HG03139 (cell line): Measurements from ENCODE around the gene SLC14A1.
"Not testable (repeated sequence)": the region's sequence is repeated elsewhere in the genome, so short reads cannot be mapped to it uniquely, and the experiment has no call there.

ENCODE experiments used
- ATAC-seq: cut with Tn5 transposase; IDR thresholded peaks from one replicate; pipeline ENCODE4 v1.9.1; 2021; ENCODE audit not compliant: unreplicated experiment

Gene SLC14A1

DNA sequence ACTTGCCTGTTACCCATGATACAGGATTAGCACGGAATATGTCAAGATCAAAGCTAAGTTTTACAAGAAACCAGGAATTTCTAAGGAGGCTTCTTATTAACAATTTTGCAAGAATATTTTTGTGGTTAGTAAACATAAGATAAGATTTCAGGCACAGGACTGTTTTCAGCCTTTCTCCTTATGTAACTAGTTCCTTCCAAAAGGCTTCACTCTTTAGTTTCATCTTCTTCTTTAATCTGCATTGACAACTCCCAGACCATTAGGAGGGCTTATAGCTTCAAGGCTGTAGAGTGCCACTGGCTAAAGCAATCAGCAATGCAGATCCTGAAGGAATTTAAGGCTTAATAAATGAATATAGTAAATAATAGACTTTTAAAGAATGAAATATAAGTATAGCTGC, 29.3 kb downstream of the SLC14A1 start:
- no peak for ATAC-seq

DNA sequence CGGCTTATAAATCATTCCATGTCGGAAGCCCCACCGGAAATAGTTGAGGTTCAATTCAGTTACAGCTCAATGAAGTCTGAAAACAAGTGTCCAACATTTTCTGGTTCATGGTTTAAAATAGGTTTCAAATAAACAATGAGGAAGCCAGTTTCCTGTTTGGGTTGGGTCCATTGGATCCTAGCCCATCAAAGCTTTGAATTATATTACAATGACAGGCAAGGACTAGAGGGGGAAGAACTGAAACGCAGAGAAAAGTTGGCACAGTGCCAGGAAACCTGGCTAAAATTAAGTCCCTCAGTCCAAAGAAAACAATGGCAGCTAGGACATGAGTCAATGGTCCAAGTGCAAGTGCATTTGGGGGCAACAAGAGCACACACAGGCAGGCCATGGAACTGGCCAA, 32.0 kb downstream of the SLC14A1 start:
- ATAC-seq, result no peak

DNA sequence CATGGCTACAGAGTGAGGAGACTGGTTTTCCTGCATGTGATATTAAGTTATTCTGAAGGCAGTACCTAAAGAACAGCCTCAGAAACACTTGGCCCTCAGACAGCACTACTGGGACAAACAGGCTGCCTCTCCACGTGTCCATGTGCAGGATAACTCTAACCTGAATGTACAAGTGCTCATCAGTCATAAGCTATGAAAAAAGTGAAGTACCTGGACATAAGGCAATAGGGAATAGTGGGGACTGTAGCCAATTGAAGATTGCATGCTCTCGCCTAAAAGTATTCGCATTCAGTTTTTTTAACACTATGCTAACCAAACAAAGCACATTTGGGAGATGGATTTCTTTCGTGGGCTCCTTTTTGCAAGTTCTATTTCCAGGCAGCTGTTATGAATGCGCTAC, 33.0 kb downstream of the SLC14A1 start:
- no peak for ATAC-seq

DNA sequence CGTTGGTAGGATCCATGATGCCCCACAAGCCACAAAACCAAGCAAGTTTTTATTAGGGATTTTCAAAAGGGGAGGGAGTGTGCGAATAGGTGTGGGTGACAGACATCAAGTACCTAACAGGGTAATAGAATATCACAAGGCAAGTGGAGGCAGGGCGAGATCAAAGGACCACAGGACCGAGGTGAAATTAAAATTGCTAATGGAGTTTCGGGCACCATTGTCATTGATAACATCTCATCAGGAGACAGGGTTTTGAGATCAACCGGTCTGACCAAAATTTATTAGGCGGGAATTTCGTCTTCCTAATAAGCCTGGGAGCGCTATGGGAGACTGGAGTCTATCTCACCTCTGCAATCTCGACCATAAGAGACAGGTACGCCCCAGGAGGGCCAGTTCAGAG, 33.7 kb downstream of the SLC14A1 start:
- not testable (repeated sequence) for ATAC-seq

DNA sequence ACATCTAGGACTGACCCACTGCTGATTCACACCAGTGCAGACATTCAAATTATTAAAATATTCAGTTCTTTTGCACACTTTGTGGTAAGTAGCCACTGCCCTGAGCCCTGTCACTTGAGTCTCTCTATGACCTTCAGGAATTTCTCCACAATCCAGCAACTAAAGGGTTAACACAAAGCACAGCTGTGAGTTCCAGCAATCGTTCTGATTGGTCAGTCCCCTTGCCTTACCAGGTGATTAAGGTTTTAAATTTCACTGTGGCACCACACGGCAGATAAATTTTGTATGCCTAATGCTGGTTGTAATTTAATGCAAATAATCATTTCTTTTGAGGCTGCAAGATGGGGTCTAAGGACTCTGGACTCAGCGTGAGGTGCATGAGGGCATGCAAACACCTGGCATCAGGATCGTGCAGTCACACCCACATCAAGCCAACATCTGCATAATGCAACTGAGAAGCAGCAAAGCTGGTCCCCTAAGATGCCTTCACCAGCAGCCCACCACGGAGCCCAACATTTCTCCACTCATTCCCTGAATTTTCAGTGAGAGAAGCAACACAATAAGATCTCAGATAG, 36.6 kb downstream of the SLC14A1 start:
- no peak for ATAC-seq

DNA sequence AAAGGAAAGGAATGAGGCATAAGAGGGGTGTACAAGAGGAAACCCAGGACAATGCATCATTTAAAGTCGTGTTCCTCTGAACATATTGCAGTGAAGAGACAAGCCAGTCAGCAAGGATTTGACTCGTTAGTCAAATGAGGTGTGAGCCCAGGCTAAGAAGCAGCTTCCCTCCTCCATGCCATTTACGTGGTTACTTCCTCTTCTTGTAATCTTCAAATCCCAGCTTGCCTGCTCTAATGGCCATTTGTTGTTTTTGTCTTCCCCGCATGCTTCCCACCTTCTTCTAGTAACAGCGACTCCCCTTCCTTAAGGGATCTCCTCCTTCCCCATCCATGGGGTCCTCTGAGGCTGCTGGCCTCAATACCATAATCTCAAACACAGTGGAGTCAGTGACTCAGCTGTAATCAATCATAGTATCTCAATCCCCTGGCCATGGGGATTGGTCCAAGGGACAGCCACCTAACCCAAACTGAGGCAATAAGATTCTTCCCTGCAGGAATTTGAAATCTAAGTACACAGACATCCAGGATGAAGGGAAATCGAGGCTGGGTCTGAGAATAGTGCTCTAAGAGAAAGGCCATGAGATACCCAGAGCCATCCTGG, 37.6 kb downstream of the SLC14A1 start:
- no peak for ATAC-seq

DNA sequence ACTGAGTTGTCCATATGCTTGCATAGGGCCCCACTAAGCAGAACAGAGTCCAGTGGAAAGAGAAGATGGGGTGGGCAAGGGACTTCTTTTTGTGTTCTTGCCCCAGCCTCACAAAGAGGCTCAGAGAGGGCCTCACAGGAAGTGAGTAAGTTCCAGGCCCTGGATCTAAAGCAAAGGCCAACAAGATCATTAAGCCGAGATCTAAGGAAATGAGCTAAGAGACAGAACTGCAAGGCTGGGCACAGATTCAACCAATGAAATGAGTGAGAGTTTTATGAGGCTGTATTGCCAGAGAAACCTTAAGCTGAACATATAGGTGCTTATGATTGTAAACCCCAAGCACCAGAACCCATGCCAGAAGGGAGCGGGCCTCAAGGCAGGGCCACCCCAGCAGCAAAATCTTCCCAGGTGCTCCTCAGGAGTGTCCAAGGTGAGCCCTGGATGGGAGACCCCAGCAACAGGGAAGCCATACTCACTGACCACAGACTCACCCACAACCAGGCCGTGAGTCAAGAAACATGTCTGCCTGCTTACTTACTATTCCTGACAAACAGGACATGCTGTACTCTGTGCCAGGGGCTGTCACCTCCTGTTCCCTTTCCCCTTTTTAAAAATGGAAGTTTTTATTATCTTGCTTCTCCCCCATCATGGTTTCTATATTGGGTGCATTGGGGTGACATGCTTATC, 40.2 kb downstream of the SLC14A1 start:
- no peak for ATAC-seq

DNA sequence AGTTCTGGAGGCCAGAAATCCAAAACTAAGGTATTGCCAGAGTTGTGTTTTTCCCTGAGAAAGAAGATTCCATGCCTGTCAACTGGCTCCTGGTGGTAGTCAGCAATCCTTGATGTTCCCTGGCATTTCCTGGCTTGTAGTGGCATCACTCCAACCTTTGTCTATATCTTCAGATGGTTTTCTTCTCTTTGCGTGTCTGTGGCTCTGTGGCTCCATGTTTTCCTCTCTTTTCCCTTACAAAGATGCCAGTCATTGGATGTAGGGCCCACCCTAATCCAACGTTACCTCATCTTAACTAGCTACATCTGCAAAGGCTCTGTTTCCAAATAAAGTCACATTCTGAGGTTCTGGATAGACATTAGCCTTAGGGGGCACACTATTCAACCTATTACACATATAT, 41.8 kb downstream of the SLC14A1 start:
- ATAC-seq, result no peak

DNA sequence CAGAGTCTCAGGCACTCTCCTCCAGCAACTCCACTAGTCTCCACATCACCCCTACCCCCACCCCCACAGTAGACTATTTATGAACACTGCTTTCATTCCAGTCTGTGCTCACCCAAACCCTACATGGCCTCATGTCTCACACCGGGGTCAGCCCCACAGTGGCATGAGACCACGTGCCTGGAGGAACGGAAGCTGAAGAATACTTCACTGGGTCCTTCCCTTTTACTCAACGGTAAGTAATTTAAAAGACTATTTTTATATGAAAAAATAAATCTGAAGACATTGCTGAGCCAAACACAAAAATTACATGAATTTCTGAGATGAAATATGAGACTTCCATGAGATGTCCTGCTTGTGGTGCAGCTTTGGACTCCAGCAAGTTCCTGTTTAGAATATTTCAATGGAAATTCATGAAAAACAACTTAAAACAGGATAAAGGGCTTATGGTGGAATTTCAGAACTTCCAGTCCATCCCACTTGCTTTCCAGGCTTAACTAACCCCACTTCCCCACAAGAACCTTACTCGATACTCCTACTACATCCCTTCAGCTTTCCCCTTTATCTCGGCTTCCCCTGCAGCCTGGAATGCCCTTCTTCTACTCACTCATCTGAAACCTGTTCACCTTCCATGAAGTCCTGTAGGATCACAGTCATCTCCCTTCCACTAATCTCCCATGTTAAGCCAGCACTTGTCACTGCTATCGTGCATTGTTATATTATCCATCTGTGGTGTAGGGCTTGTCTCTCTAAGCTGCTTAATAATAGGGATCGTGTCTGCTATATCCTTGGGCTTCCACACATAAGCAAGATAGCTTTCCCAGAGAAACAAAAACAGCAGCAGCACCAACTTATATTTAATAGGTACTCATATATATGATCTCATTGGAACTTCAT, 47.9 kb downstream of the SLC14A1 start:
- ATAC-seq, result no peak

DNA sequence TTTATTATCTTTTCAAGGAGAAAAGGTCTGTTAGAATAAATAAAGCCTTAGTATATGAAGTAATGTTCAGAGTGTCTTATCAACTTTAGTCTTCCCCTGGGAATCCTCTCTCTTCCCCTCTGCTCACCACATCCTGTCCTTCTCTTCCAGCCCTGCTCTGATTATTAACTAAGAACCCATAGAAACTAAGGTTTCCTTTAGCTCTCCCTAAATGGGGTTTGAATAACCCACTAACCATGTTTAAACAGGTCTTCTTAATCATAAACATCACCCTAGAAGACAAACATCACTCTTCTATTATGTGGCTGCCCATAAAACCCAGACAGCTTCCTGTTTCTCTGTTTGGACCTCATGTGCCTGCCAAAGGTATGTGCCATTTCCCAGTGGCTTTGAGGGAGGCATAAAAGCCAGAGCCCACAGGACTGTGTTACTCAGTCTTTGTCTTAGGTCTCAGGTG, 50.1 kb downstream of the SLC14A1 start:
- ATAC-seq, result peak; percentile 68

DNA sequence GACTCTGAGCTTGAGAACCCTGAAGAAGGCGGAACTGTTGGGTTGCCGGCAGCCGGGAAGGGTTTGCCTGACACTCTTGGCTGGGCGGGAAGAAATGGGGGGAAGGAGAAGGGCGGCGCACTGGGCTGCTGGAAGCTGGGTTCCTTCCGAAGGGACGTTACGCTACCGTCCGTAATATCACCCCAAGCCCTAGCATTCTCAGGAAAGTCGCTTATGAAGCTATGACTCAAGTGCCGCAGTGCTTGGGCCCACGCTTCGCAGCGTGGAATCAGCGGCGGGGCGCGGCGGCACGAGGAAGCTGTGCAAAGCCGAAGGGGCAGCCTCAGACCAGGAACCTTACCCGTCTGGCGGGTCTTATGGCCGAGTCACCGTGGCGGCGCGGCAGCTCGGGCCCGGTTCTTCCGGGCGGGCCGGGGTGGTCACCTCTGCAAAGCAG, 51.3 kb downstream of the SLC14A1 start:
- ATAC-seq, result peak; percentile 65

DNA sequence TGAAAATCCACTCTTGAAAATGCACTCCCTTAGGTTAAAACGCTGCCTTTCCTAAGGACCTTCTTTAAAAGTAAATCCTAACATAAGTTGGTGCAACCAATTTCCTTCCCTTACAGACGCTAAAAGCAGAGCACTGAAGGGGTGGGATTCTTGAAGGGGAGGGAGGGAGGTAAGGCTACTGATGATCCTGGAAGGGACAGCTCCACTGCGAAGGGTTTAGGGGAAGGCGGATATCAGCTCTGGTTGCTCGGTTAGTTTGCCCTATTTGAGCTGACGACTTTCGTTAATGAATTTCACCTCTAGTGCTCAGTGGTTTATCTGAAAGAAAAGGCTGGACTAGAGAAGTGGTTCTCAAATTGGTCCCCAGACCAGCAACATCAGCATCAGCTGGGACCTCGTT, 51.8 kb downstream of the SLC14A1 start:
- ATAC-seq, result no peak

DNA sequence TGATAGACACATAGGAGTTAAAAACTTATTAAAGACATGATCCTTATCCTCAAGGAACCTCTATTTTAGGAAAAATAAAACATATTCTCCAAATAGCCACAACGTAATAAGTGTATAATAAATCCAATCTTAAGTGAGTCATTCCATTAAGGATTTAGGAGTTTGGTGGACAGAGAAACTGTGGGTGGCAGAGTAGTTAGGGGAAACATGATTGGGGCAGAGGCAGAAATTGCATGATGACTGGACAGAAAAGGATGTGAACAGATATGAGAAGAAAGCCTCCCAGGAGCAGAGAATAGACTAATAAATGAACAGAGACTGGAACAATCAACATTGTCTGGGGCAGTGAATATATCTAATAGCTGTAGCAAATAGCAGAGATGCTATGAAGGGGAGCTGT, 53.4 kb downstream of the SLC14A1 start:
- ATAC-seq, result no peak

DNA sequence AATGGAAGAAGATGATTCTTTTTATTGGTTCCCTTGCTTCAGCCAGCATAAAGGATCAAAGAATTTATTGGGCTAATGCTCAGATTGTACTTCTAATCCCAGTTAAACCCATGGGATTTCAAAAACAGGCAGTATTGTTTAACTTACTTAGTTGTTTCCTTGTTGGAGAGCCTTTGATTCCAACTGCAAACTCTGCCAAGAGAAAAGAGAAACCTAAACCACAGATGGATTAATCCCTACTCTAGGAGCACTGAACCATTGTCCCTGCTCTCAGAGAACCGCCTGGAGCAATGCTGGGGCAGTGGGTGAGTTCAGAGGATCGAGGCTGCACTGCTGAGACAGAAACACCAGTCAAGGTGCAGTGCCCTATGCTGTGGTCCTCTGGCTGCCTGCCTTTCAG, 56.6 kb downstream of the SLC14A1 start:
- no peak for ATAC-seq

DNA sequence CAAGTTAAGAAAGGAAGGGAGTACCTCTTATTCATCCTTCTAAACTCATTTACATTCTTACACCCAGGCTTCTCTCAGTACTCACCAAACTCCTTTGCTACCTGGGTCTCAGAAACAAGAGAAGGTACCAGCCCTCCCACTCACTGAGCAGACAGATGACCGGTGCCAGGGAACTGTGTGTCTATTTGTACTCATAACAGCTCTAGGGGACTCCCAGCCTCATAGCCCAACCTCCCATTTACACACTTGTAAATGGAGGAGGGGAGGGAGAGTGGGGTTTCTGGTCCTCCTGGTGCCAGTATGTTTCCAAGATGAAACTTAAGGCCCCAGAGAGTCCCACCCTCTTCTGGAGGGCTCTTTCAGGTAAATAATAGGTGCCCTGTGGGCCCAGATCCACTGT, 58.7 kb downstream of the SLC14A1 start:
- no peak for ATAC-seq

DNA sequence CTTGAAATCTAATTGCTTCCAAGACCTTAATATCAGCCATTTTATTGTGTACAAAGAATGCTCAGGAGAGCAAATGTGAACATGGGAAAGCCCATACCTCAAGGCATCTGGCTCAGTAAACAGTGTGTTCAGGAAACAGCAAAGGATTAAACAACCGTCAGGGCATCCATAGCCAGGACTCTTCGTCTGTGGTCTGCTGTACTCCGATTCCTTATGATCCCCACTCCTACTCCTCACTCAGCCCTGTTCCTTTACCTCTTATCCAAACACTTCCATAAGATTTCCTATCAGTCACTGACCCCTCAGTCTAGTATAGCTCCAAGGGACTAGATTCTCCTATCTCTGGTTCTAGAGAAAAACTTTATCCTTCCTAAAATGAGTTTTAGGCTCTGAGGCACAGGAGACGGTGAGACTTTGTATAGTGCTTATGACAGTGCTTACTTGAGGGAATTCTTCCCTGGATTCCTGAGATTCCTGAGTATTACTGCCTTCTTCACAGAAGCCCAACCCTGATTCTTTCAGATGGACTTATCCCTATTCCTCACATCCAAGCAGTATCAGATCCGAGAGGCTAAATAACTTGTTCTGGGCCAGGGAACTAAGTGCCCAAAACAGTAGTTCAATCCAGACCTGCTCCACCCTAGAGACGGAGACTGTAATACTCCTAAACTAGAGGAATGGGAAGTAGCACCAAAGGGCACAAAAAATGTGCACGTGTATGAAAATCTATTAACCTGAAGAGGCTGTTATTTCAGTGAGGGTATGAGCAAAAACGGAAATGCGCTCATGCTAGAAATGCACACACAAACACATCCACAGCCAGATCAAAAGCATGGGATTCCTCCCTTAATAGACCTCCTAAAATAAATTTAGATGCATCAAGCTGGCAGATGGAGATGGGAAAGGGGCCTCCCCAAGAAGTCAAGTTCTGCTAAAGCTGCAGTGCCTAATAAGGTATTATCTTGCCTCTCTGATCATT, 59.4 kb downstream of the SLC14A1 start:
- no peak for ATAC-seq

DNA sequence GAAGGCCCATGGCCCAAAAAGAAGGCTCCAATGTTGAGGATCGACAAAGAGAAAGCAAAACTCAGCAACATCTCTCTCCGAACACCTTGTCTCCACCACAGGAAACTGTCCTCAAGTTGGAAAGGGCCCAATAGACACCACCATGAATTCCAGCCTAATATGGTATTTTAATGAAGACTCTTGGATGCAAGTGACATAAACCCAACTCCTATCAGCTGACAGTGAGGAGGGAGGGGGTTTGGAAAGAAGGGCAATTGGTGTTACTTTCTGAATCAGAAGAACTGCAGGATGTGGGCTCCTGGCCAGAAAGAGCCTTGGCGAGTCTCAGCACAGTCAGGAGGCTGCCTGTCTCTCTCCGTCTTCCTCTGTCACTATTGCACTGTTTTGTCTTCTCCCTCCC, 61.2 kb downstream of the SLC14A1 start:
- no peak for ATAC-seq

DNA sequence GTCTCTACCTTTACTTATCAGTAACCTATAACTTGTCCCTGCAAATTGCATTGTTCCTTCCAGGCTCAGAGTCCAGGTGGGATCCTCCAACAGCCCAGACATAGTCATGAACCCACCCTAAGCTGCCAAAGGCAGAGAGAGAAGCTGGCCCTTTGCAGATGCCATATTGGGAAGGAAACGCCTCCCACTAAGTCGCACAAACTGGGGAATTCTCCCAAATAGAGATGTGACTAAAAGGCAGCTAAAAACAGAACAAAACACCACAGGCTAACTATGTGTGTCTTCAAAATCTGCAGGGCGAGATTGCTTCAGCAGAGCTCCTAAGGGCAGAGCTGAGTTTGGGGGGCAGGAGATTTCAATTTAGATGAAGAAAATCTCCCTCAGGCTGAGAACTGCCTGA, 63.0 kb downstream of the SLC14A1 start:
- no peak for ATAC-seq

DNA sequence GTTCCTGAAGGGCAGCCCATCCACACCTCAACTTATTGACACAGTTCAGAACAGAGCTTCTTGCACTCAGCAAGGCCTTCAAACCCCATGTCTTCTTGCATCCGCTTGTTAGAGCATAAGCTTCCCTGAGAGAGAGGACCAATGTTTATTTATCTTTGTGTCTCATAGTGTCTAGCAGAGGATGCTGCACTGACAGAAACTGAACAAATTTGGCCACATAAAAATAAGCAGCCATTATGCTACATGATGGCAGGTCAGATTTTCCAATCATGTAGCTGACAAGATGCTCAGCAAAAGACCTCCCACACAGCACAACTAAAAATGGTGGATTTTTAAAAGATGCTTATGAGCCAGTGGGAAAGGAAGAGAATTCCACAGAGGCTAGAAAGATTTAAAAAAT, 63.4 kb downstream of the SLC14A1 start:
- no peak for ATAC-seq

DNA sequence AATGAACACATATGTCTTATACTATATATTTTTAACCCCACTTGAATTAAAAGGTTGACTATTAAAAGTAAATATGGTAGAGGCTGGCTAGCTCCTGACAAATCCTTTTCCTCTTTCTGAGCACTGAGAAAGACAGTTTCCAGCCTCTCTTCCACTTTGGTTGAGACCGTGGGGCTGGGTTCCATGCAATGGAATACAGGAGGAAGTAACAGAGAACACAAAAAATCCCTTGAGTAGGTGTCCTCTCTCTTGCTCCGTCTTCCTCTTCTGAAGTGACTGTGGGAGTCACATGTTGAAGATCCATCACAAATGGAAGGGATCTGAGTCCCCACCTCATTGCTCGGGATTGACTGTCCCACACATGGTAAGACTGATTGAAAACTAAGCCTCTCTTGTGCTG, 64.9 kb downstream of the SLC14A1 start:
- no peak for ATAC-seq
